A549 (cell line): ENCODE results near the gene PXK.

ENCODE experiments used
- GATA3 ChIP-seq: IDR thresholded peaks from 2 replicates; pipeline ENCODE4 v1.6.1; 2012; ENCODE audit warnings: borderline replicate concordance
- JUN ChIP-seq, 2 experiments: fragments of >200 bp; sonication (Bioruptor Twin); formaldehyde crosslinking; IDR thresholded peaks; 2 replicates in 1 of 2; 3 replicates in 1 of 2; pipeline ENCODE4 v1.6.1; 2016 to 2017
- KDM1A ChIP-seq: fragments of 200-600 bp; sonication (generic); IDR thresholded peaks from 2 replicates; pipeline ENCODE4 v1.6.1; 2016; ENCODE audit warnings: low read depth, mild to moderate bottlenecking
- MAZ ChIP-seq: fragments of 150-350 bp; IDR thresholded peaks from 2 replicates; pipeline ENCODE4 v1.6.1; 2014; ENCODE audit warnings: antibody characterized with exemption, low read depth, low read length, borderline replicate concordance
- POLR2A ChIP-seq: IDR thresholded peaks from 2 replicates; pipeline ENCODE4 v1.6.1; 2012; ENCODE audit warnings: mild to moderate bottlenecking, low read length
- TF ChIP-seq, protein P1 (sequence below): fragments of 200-600 bp; sonication (generic); IDR thresholded peaks from 2 replicates; pipeline ENCODE4 v1.6.1; 2016; ENCODE audit warnings: antibody characterized with exemption, mild to moderate bottlenecking, moderate library complexity
- TF ChIP-seq, protein P2 (sequence below): fragments of >200 bp; sonication (Bioruptor Twin); formaldehyde crosslinking; IDR thresholded peaks from 3 replicates; pipeline ENCODE4 v1.5.1; 2016

- TF ChIP-seq KDM1A = no peak
- TF ChIP-seq, protein P1, sequence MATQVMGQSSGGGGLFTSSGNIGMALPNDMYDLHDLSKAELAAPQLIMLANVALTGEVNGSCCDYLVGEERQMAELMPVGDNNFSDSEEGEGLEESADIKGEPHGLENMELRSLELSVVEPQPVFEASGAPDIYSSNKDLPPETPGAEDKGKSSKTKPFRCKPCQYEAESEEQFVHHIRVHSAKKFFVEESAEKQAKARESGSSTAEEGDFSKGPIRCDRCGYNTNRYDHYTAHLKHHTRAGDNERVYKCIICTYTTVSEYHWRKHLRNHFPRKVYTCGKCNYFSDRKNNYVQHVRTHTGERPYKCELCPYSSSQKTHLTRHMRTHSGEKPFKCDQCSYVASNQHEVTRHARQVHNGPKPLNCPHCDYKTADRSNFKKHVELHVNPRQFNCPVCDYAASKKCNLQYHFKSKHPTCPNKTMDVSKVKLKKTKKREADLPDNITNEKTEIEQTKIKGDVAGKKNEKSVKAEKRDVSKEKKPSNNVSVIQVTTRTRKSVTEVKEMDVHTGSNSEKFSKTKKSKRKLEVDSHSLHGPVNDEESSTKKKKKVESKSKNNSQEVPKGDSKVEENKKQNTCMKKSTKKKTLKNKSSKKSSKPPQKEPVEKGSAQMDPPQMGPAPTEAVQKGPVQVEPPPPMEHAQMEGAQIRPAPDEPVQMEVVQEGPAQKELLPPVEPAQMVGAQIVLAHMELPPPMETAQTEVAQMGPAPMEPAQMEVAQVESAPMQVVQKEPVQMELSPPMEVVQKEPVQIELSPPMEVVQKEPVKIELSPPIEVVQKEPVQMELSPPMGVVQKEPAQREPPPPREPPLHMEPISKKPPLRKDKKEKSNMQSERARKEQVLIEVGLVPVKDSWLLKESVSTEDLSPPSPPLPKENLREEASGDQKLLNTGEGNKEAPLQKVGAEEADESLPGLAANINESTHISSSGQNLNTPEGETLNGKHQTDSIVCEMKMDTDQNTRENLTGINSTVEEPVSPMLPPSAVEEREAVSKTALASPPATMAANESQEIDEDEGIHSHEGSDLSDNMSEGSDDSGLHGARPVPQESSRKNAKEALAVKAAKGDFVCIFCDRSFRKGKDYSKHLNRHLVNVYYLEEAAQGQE = no peak
- TF ChIP-seq MAZ = no peak
- TF ChIP-seq, protein P2, sequence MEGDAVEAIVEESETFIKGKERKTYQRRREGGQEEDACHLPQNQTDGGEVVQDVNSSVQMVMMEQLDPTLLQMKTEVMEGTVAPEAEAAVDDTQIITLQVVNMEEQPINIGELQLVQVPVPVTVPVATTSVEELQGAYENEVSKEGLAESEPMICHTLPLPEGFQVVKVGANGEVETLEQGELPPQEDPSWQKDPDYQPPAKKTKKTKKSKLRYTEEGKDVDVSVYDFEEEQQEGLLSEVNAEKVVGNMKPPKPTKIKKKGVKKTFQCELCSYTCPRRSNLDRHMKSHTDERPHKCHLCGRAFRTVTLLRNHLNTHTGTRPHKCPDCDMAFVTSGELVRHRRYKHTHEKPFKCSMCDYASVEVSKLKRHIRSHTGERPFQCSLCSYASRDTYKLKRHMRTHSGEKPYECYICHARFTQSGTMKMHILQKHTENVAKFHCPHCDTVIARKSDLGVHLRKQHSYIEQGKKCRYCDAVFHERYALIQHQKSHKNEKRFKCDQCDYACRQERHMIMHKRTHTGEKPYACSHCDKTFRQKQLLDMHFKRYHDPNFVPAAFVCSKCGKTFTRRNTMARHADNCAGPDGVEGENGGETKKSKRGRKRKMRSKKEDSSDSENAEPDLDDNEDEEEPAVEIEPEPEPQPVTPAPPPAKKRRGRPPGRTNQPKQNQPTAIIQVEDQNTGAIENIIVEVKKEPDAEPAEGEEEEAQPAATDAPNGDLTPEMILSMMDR = no peak
- no peak for TF ChIP-seq JUN (IDR thresholded peaks at IDR 0.05)
- no peak for TF ChIP-seq GATA3
- TF ChIP-seq POLR2A = no peak
Measured at GRCh38 chr3:58350627-58351013, 17.9 kb downstream of the PXK start.
